Measurements from ENCODE around the gene LIPE.
"Not testable (repeated sequence)": the region's sequence is repeated elsewhere in the genome, so short reads cannot be mapped to it uniquely, and the experiment has no call there.

DNA sequence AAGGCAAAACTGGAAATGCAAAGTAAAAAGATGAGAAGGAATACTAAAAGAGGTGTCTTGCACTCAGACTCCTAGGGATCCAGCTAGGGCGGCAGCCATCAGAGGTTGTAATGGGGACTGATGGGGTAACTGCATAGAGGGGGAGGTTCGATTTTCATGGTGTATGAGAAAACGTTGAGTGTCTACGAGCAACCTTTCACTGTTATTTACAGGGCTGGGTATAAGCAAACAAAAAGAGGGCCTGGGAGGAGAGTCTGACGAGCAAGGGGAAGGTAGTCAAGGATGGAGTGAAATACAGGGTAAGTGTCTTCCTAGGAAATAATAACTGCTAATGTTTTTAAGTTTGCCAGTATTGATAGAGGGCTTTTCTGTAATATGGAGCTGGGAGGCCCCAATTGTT is 21.1 kb upstream of the LIPE start:
- not testable (repeated sequence) for TF ChIP-seq EZH2 (IDR thresholded peaks at IDR 0.05; ENCODE audit: borderline replicate concordance, insufficient read depth, low read length, poor library complexity, severe bottlenecking); POLR2AphosphoS5 (IDR thresholded peaks at IDR 0.05); MXI1 (conservative IDR thresholded peaks at IDR 0.05; ENCODE audit: poor library complexity, severe bottlenecking); EP300 (conservative IDR thresholded peaks at IDR 0.05; ENCODE audit: poor library complexity, severe bottlenecking); RAD21 (conservative IDR thresholded peaks at IDR 0.05); SMC3 (conservative IDR thresholded peaks at IDR 0.05; ENCODE audit: poor library complexity)
- TF ChIP-seq, protein P1, sequence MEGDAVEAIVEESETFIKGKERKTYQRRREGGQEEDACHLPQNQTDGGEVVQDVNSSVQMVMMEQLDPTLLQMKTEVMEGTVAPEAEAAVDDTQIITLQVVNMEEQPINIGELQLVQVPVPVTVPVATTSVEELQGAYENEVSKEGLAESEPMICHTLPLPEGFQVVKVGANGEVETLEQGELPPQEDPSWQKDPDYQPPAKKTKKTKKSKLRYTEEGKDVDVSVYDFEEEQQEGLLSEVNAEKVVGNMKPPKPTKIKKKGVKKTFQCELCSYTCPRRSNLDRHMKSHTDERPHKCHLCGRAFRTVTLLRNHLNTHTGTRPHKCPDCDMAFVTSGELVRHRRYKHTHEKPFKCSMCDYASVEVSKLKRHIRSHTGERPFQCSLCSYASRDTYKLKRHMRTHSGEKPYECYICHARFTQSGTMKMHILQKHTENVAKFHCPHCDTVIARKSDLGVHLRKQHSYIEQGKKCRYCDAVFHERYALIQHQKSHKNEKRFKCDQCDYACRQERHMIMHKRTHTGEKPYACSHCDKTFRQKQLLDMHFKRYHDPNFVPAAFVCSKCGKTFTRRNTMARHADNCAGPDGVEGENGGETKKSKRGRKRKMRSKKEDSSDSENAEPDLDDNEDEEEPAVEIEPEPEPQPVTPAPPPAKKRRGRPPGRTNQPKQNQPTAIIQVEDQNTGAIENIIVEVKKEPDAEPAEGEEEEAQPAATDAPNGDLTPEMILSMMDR (IDR thresholded peaks at IDR 0.05; ENCODE audit: poor library complexity, severe bottlenecking) = not testable (repeated sequence)
- TF ChIP-seq, protein P2, sequence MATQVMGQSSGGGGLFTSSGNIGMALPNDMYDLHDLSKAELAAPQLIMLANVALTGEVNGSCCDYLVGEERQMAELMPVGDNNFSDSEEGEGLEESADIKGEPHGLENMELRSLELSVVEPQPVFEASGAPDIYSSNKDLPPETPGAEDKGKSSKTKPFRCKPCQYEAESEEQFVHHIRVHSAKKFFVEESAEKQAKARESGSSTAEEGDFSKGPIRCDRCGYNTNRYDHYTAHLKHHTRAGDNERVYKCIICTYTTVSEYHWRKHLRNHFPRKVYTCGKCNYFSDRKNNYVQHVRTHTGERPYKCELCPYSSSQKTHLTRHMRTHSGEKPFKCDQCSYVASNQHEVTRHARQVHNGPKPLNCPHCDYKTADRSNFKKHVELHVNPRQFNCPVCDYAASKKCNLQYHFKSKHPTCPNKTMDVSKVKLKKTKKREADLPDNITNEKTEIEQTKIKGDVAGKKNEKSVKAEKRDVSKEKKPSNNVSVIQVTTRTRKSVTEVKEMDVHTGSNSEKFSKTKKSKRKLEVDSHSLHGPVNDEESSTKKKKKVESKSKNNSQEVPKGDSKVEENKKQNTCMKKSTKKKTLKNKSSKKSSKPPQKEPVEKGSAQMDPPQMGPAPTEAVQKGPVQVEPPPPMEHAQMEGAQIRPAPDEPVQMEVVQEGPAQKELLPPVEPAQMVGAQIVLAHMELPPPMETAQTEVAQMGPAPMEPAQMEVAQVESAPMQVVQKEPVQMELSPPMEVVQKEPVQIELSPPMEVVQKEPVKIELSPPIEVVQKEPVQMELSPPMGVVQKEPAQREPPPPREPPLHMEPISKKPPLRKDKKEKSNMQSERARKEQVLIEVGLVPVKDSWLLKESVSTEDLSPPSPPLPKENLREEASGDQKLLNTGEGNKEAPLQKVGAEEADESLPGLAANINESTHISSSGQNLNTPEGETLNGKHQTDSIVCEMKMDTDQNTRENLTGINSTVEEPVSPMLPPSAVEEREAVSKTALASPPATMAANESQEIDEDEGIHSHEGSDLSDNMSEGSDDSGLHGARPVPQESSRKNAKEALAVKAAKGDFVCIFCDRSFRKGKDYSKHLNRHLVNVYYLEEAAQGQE (IDR thresholded peaks at IDR 0.05; ENCODE audit: borderline replicate concordance) = not testable (repeated sequence)

All from neural cell (in vitro differentiated cells).